ENCODE data around the gene MTMR12.
"Not testable (repeated sequence)": the region's sequence is repeated elsewhere in the genome, so short reads cannot be mapped to it uniquely, and the experiment has no call there.

The MTMR12 gene

GRCh38 chr5:32232441-32233219, 80.1 kb downstream of the MTMR12 start:
- peak; percentile 62 for DNase-seq

- DNase-seq, result no peak
Measured at GRCh38 chr5:32231929-32232328, 80.8 kb downstream of the MTMR12 start.

- DNase-seq, result no peak
Measured at GRCh38 chr5:32231241-32231640, 81.5 kb downstream of the MTMR12 start.

- no peak for DNase-seq
Measured at GRCh38 chr5:32230356-32231099, 82.2 kb downstream of the MTMR12 start.

GRCh38 chr5:32229586-32229985, 83.2 kb downstream of the MTMR12 start:
- DNase-seq, result no peak

GRCh38 chr5:32228816-32229215, 83.9 kb downstream of the MTMR12 start:
- DNase-seq, result no peak

GRCh38 chr5:32225445-32225844, 87.3 kb downstream of the MTMR12 start:
- DNase-seq, result no peak

GRCh38 chr5:32223972-32224609, 88.6 kb downstream of the MTMR12 start:
- no peak for DNase-seq

- DNase-seq, result no peak
Measured at GRCh38 chr5:32222723-32223470, 89.8 kb downstream of the MTMR12 start.

- DNase-seq, result no peak
Measured at GRCh38 chr5:32217886-32218396, 94.8 kb downstream of the MTMR12 start.

GRCh38 chr5:32214344-32214743, 98.4 kb downstream of the MTMR12 start:
- not testable (repeated sequence) for DNase-seq

- no peak for DNase-seq
Measured at GRCh38 chr5:32210151-32210550, 102.6 kb downstream of the MTMR12 start.

GRCh38 chr5:32208837-32209236, 103.9 kb downstream of the MTMR12 start:
- not testable (repeated sequence) for DNase-seq

GRCh38 chr5:32207355-32207634, 105.4 kb downstream of the MTMR12 start:
- no peak for DNase-seq

- DNase-seq, result no peak
Measured at GRCh38 chr5:32206509-32207354, 106.0 kb downstream of the MTMR12 start.

GRCh38 chr5:32206053-32206452, 106.7 kb downstream of the MTMR12 start:
- no peak for DNase-seq

GRCh38 chr5:32202394-32202793, 110.3 kb downstream of the MTMR12 start:
- no peak for DNase-seq

GRCh38 chr5:32201122-32201753, 111.5 kb downstream of the MTMR12 start:
- DNase-seq, result no peak

- no peak for DNase-seq
Measured at GRCh38 chr5:32197032-32197431, 115.7 kb downstream of the MTMR12 start.

GRCh38 chr5:32195265-32195664, 117.5 kb downstream of the MTMR12 start:
- DNase-seq, result no peak

- no peak for DNase-seq
Measured at GRCh38 chr5:32193591-32193990, 119.1 kb downstream of the MTMR12 start.

GRCh38 chr5:32190095-32190494, 122.6 kb downstream of the MTMR12 start:
- no peak for DNase-seq
